Left lung (tissue), 10 donors: Measurements from ENCODE around the gene DLL4. TPM values are rescaled to one million over a fixed set of nuclear protein-coding genes. Genes with fewer than 3 reads are reported as not detected.

Experiments
- ATAC-seq: fragments of 200-7000 bp; cut with Tn5 transposase; one replicate; pipeline ENCODE4 v1.9.1; 2020; ENCODE audit warnings: moderate library complexity
- DNase-seq, 4 donors: peaks; one replicate each; pipeline ENCODE4 v3.0.0-alpha.2; 2013 to 2020
- H3K27ac ChIP-seq, 2 donors: fragments of 200-600 bp; sonication (generic) in 1 of 2; one replicate each; pipeline versions ENCODE4 v1.5.0 to v1.8.0; 2020 to 2021
- H3K27me3 ChIP-seq, 2 donors: fragments of 200-600 bp; sonication (generic) in 1 of 2; one replicate each; pipeline versions ENCODE4 v1.5.0 to v1.8.0; 2020 to 2021
- H3K36me3 ChIP-seq, 2 donors: fragments of 200-600 bp; sonication (generic) in 1 of 2; one replicate each; pipeline versions ENCODE4 v1.5.0 to v1.8.0; 2020 to 2021
- H3K4me1 ChIP-seq, 2 donors: fragments of 200-600 bp; one replicate each; pipeline ENCODE4 v1.8.0; 2021
- H3K4me3 ChIP-seq, 2 donors: fragments of 200-600 bp; sonication (generic) in 1 of 2; one replicate each; pipeline versions ENCODE4 v1.5.0 to v1.8.0; 2020 to 2021; ENCODE audit warnings: mild to moderate bottlenecking in 1 of 2
- H3K9me3 ChIP-seq, 2 donors: fragments of 200-600 bp; sonication (generic) in 1 of 2; one replicate each; pipeline versions ENCODE4 v1.5.0 to v1.8.0; 2020 to 2021
- intact Hi-C, 2 donors: fragments of 100-400 bp; cut with DNase I; formaldehyde crosslinking; loops; one replicate each; pipeline versions ENCODE4 v1.11.2 to v1.14.2; 2022
- polyA plus RNA-seq, 6 donors: library from polyadenylated mRNA; unstranded; fragments of 120-200 nt; gene quantifications; one replicate each; pipeline ENCODE4 v1.2.1, GENCODE V29; 2013; ENCODE audit not compliant: insufficient read length in 6 of 6
- total RNA-seq, 2 donors: library from RNA; stranded (reverse); fragmentation: NEBNext Ultra II Directional; extraction: Animal tissue kit (Norgen Biotek cat#: 25700); gene quantifications; one replicate each; pipeline ENCODE4 v1.2.1, GENCODE V29; 2021
- TF ChIP-seq, protein P1 (sequence below), 2 donors: fragments of 200-600 bp; sonication (generic) in 1 of 2; IDR thresholded peaks; one replicate each; pipeline versions ENCODE4 v1.5.0 to v1.8.0; 2021; ENCODE audit warnings: antibody characterized with exemption in 2 of 2
- donor health status: DM: no; HTN: yes; CAD: no.
- donor health status: DM: no; HTN: no; CAD: no.

Gene DLL4
- total and polyA plus RNA-seq, 8 donors = 10.4 to 23.7 (median 18.7) TPM

DNA sequence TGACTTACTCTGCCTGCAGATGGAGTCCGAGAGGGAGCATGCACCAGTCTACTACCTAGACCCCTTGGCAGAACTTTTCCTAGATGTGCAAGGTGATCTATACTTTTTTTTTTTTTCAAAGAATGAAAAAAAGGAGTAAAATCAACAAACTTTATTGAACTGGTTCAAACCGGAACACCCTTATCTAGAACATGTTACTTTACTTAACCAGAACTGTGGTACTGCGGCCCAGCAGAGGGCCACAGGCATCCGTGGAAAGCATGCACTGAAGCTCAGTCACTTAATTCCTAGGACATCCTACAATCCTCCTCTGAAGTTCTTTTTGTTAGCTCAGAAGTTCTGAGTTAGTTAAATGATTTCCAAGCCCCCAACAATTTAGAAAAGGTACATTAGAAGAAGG, 45.7 kb downstream of the DLL4 start:
- Histone ChIP-seq H3K27ac (no peak overlapping the region), H3K4me3 (no peak overlapping the region), H3K4me1 (no peaks in the 10 kb centered on the region), H3K27me3 (no peaks in the 10 kb centered on the region), H3K9me3 (no peaks in the 10 kb centered on the region), H3K36me3 (peaks cover 0 to 48% of the 10 kb centered on the region in 2 donors)
- TF ChIP-seq, protein P1, sequence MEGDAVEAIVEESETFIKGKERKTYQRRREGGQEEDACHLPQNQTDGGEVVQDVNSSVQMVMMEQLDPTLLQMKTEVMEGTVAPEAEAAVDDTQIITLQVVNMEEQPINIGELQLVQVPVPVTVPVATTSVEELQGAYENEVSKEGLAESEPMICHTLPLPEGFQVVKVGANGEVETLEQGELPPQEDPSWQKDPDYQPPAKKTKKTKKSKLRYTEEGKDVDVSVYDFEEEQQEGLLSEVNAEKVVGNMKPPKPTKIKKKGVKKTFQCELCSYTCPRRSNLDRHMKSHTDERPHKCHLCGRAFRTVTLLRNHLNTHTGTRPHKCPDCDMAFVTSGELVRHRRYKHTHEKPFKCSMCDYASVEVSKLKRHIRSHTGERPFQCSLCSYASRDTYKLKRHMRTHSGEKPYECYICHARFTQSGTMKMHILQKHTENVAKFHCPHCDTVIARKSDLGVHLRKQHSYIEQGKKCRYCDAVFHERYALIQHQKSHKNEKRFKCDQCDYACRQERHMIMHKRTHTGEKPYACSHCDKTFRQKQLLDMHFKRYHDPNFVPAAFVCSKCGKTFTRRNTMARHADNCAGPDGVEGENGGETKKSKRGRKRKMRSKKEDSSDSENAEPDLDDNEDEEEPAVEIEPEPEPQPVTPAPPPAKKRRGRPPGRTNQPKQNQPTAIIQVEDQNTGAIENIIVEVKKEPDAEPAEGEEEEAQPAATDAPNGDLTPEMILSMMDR (IDR thresholded peaks at IDR 0.05) = no peak
- intact Hi-C loops = no loop called here
- ATAC-seq (no peak), DNase-seq (no peak)

DNA sequence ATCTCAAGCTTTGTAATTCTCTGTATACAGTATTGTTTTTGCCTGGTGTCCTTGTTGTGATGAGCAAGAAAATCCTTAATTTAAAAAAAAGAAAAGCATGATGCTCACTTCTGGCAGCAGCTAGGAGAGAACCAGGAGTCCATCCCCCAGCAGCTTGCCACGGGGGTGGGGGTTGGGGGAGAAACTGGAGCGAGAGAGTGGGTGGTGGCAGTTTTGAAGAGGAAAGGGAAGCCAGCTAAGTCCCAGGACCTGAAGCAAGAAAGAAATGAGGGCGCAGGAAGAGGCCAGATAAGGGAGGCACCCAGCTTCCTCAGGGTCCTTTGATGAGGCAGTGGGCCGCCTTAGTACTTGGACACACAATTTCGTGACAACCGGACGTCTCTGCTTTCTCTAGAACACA, 47.7 kb downstream of the DLL4 start:
- intact Hi-C loops = no loop called here
- Histone ChIP-seq H3K4me3 (no peak overlapping the region), H3K4me1 (peaks cover 0 to 2% of the 10 kb centered on the region in 2 donors), H3K27me3 (no peaks in the 10 kb centered on the region), H3K36me3 (peaks cover 0 to 67% of the 10 kb centered on the region in 2 donors), H3K9me3 (no peaks in the 10 kb centered on the region), H3K27ac (no peak overlapping the region)
- TF ChIP-seq, protein P1 (IDR thresholded peaks at IDR 0.05) = no peak
- DNase-seq = no peak
- ATAC-seq = no peak

DNA sequence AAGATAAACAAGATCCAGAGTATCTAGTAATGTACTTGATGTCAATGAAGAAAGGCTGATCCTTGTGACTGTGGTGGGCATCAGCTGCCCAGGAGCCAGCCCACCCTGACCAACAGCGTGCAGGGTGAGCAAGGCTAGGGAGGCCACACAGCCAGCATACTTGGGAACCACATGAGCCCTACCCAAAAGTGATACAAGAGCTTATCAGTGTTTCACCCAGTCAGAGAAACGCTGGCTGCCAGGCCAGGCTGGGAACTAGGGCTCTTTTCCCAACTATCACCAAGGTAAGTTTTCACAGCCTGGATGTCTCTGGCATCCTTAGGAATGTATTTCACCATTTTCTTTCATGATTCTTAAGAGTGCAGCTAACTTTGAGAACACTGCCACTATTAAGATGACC, 49.0 kb downstream of the DLL4 start:
- no peak for DNase-seq
- H3K4me3 ChIP-seq = no peak overlapping the region
- H3K27ac ChIP-seq = no peak overlapping the region
- H3K9me3 ChIP-seq = no peaks in the 10 kb centered on the region
- peaks cover 8 to 80% of the 10 kb centered on the region in 2 donors for H3K36me3 ChIP-seq
- TF ChIP-seq, protein P1 (IDR thresholded peaks at IDR 0.05) = no peak
- no peak for ATAC-seq
- no peaks in the 10 kb centered on the region for H3K27me3 ChIP-seq
- intact Hi-C loops = no loop called here
- H3K4me1 ChIP-seq = peaks cover 0 to 10% of the 10 kb centered on the region in 2 donors

DNA sequence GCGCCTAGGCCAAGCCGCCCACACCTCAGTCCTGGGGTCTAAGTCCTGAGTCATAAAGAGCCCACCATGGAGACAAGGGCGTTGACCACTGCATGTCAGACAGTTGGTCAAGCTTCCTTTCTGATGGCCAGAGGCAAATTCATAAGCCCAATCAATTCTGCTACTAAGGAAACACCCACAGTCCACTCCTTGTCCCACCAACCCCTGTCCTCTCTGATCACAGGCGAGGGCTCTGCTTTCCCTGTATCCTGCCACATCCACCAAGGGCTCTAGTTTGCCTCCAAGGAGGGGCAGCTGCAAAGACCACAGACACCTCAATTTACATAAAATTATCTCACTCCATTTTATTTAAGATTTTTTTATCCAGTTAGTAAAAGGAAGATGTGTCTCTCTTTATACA, 49.4 kb downstream of the DLL4 start:
- H3K27me3 ChIP-seq = no peaks in the 10 kb centered on the region
- peaks cover 0 to 10% of the 10 kb centered on the region in 2 donors for H3K4me1 ChIP-seq
- no peak overlapping the region for H3K4me3 ChIP-seq
- no peak overlapping the region for H3K27ac ChIP-seq
- ATAC-seq (no peak), DNase-seq (no peak)
- H3K9me3 ChIP-seq = no peaks in the 10 kb centered on the region
- intact Hi-C loops = no loop called here
- TF ChIP-seq, protein P1 (IDR thresholded peaks at IDR 0.05) = no peak
- H3K36me3 ChIP-seq = peaks cover 8 to 84% of the 10 kb centered on the region in 2 donors

DNA sequence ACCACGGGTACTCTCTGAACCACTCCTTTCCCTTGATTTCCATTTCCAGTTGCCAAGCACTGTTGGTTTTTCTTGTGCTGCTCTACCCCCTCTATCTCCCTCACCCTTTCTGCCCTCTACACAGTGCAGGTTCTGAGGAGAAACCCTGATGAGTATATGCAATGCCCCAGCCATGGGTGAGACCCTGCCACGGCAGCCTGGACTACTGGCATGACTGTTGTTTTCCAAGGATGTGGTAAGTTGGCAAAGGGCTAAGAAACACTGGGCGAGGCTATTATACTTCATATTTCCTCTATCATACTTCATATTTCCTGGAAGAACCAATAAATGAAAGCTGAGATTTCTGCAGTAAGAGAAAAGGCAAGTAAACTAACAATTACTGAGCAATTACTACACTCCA, 52.0 kb downstream of the DLL4 start:
- Histone ChIP-seq H3K27me3 (no peaks in the 10 kb centered on the region), H3K36me3 (peaks cover 8 to 100% of the 10 kb centered on the region in 2 donors), H3K9me3 (no peaks in the 10 kb centered on the region), H3K27ac (no peak overlapping the region), H3K4me3 (no peak overlapping the region), H3K4me1 (peaks cover 0 to 10% of the 10 kb centered on the region in 2 donors)
- intact Hi-C loops = no loop called here
- DNase-seq (no peak), ATAC-seq (no peak)
- TF ChIP-seq, protein P1 (IDR thresholded peaks at IDR 0.05) = no peak
